ENCODE results near the gene TUFT1. TPM values are rescaled to one million over a fixed set of nuclear protein-coding genes. Genes with fewer than 3 reads are reported as not detected.

TUFT1 gene
- polyA plus RNA-seq, 1 donor from 2014 or later = 25.8 TPM

GRCh38 chr1:151611288-151611790, 71.2 kb downstream of the TUFT1 start:
- Histone ChIP-seq H3K9ac (ENCODE audit: low read length) (peak overlapping the region; percentile 98), H4K20me1 (ENCODE audit: insufficient read depth) (no peaks in the 10 kb centered on the region), H3K9me3 (ENCODE audit: low read length) (no peaks in the 10 kb centered on the region), H3K27ac (ENCODE audit: low read length) (peak overlapping the region; percentile 86), H3F3A (ENCODE audit: insufficient read depth, low read length, poor library complexity, severe bottlenecking) (no peaks in the 10 kb centered on the region), H3K27me3 (ENCODE audit: insufficient read depth, low read depth, low read length) (no peaks in the 10 kb centered on the region), H3K4me2 (ENCODE audit: low read length) (no peak overlapping the region), H3K4me3 (ENCODE audit: low read length) (peak overlapping the region; percentile 97), H2AFZ (ENCODE audit: low read depth, low read length) (no peak overlapping the region), H3K9me2 (ENCODE audit: insufficient read depth, low read length) (no peaks in the 10 kb centered on the region), H3K79me2 (replicated peaks; ENCODE audit: insufficient read depth, low read length) (peaks cover 36% of the 10 kb centered on the region), H3K36me3 (ENCODE audit: insufficient read depth, low read length) (no peaks in the 10 kb centered on the region)
- TF ChIP-seq TAF1 (IDR thresholded peaks at IDR 0.05; ENCODE audit: low read depth) (no peak), SMC3 (conservative IDR thresholded peaks at IDR 0.05; ENCODE audit: poor library complexity) (no peak), RAD21 (conservative IDR thresholded peaks at IDR 0.05) (no peak), POLR2AphosphoS5 (IDR thresholded peaks at IDR 0.05) (no peak), EP300 (conservative IDR thresholded peaks at IDR 0.05; ENCODE audit: poor library complexity, severe bottlenecking) (no peak), EZH2 (IDR thresholded peaks at IDR 0.05; ENCODE audit: borderline replicate concordance, insufficient read depth, low read length, poor library complexity, severe bottlenecking) (no peak), MXI1 (conservative IDR thresholded peaks at IDR 0.05; ENCODE audit: poor library complexity, severe bottlenecking) (no peak)
- TF ChIP-seq, protein P1, sequence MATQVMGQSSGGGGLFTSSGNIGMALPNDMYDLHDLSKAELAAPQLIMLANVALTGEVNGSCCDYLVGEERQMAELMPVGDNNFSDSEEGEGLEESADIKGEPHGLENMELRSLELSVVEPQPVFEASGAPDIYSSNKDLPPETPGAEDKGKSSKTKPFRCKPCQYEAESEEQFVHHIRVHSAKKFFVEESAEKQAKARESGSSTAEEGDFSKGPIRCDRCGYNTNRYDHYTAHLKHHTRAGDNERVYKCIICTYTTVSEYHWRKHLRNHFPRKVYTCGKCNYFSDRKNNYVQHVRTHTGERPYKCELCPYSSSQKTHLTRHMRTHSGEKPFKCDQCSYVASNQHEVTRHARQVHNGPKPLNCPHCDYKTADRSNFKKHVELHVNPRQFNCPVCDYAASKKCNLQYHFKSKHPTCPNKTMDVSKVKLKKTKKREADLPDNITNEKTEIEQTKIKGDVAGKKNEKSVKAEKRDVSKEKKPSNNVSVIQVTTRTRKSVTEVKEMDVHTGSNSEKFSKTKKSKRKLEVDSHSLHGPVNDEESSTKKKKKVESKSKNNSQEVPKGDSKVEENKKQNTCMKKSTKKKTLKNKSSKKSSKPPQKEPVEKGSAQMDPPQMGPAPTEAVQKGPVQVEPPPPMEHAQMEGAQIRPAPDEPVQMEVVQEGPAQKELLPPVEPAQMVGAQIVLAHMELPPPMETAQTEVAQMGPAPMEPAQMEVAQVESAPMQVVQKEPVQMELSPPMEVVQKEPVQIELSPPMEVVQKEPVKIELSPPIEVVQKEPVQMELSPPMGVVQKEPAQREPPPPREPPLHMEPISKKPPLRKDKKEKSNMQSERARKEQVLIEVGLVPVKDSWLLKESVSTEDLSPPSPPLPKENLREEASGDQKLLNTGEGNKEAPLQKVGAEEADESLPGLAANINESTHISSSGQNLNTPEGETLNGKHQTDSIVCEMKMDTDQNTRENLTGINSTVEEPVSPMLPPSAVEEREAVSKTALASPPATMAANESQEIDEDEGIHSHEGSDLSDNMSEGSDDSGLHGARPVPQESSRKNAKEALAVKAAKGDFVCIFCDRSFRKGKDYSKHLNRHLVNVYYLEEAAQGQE (IDR thresholded peaks at IDR 0.05; ENCODE audit: borderline replicate concordance) = no peak
- TF ChIP-seq, protein P2, sequence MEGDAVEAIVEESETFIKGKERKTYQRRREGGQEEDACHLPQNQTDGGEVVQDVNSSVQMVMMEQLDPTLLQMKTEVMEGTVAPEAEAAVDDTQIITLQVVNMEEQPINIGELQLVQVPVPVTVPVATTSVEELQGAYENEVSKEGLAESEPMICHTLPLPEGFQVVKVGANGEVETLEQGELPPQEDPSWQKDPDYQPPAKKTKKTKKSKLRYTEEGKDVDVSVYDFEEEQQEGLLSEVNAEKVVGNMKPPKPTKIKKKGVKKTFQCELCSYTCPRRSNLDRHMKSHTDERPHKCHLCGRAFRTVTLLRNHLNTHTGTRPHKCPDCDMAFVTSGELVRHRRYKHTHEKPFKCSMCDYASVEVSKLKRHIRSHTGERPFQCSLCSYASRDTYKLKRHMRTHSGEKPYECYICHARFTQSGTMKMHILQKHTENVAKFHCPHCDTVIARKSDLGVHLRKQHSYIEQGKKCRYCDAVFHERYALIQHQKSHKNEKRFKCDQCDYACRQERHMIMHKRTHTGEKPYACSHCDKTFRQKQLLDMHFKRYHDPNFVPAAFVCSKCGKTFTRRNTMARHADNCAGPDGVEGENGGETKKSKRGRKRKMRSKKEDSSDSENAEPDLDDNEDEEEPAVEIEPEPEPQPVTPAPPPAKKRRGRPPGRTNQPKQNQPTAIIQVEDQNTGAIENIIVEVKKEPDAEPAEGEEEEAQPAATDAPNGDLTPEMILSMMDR (IDR thresholded peaks at IDR 0.05; ENCODE audit: poor library complexity, severe bottlenecking) = no peak

GRCh38 chr1:151611832-151612500, 71.9 kb downstream of the TUFT1 start, which contains the start of gene SNX27:
Gene SNX27, plus strand, starts transcription at chr1:151612050. Its CDS starts 152 bp downstream, at chr1:151612202.
- Histone ChIP-seq H3K9me3 (ENCODE audit: low read length) (no peaks in the 10 kb centered on the region), H4K20me1 (ENCODE audit: insufficient read depth) (no peaks in the 10 kb centered on the region), H3F3A (ENCODE audit: insufficient read depth, low read length, poor library complexity, severe bottlenecking) (no peaks in the 10 kb centered on the region), H2AFZ (ENCODE audit: low read depth, low read length) (peak within 1 kb of the TSS; percentile 65), H3K9me2 (ENCODE audit: insufficient read depth, low read length) (no peaks in the 10 kb centered on the region), H3K79me2 (replicated peaks; ENCODE audit: insufficient read depth, low read length) (peaks cover 42% of the 10 kb centered on the region), H3K36me3 (ENCODE audit: insufficient read depth, low read length) (no peaks in the 10 kb centered on the region), H3K27ac (ENCODE audit: low read length) (peak within 1 kb of the TSS; percentile 86), H3K4me2 (ENCODE audit: low read length) (peak within 1 kb of the TSS; percentile 70), H3K4me3 (ENCODE audit: low read length) (peak within 1 kb of the TSS; percentile 97), H3K9ac (ENCODE audit: low read length) (peak within 1 kb of the TSS; percentile 98), H3K27me3 (ENCODE audit: insufficient read depth, low read depth, low read length) (no peaks in the 10 kb centered on the region)
- peak; percentile 67 for TF ChIP-seq EP300 (conservative IDR thresholded peaks at IDR 0.05; ENCODE audit: poor library complexity, severe bottlenecking)
- TF ChIP-seq, protein P2 (IDR thresholded peaks at IDR 0.05; ENCODE audit: poor library complexity, severe bottlenecking) = peak; percentile 31
- no peak for TF ChIP-seq EZH2 (IDR thresholded peaks at IDR 0.05; ENCODE audit: borderline replicate concordance, insufficient read depth, low read length, poor library complexity, severe bottlenecking)
- TF ChIP-seq MXI1 (conservative IDR thresholded peaks at IDR 0.05; ENCODE audit: poor library complexity, severe bottlenecking) = peak; percentile 78
- peak; percentile 91 for TF ChIP-seq POLR2AphosphoS5 (IDR thresholded peaks at IDR 0.05)
- TF ChIP-seq SMC3 (conservative IDR thresholded peaks at IDR 0.05; ENCODE audit: poor library complexity) = peak; percentile 40
- TF ChIP-seq RAD21 (conservative IDR thresholded peaks at IDR 0.05) = no peak
- TF ChIP-seq, protein P1 (IDR thresholded peaks at IDR 0.05; ENCODE audit: borderline replicate concordance) = peak; percentile 90
- peak; percentile 73 for TF ChIP-seq TAF1 (IDR thresholded peaks at IDR 0.05; ENCODE audit: low read depth)
